Loucy (cell line): ENCODE results near the gene PCDHB11.
"Not testable (repeated sequence)": the region's sequence is repeated elsewhere in the genome, so short reads cannot be mapped to it uniquely, and the experiment has no call there.

ENCODE experiments used
- CTCF ChIP-seq: fragments of 200-600 bp; sonication (generic); conservative IDR thresholded peaks from 2 replicates; pipeline ENCODE4 v1.5.1; 2014; ENCODE audit warnings: mild to moderate bottlenecking, antibody characterized with exemption, low read length
- EZH2phosphoT487 ChIP-seq: fragments of 200-600 bp; IDR thresholded peaks from 2 replicates; pipeline ENCODE4 v1.6.1; 2018; ENCODE audit warnings: antibody characterized with exemption, mild to moderate bottlenecking, moderate library complexity, borderline replicate concordance

- TF ChIP-seq CTCF, EZH2phosphoT487: not testable (repeated sequence)
Observed at GRCh38 chr5:141247434-141247833, 48.0 kb downstream of the PCDHB11 start.
